GM06990 (cell line): ENCODE results near the gene CERS6.

Experiments
- DNase-seq: peaks from one replicate; pipeline ENCODE4 v3.0.0-alpha.2; 2011; ENCODE audit not compliant: insufficient read length; ENCODE audit errors: extremely low read depth
- H3K27me3 ChIP-seq: replicated peaks from 2 replicates; pipeline ENCODE4 v1.6.0; 2011; ENCODE audit warnings: low read length; ENCODE audit not compliant: control insufficient read depth, insufficient read depth
- H3K36me3 ChIP-seq: 2 replicates; pipeline ENCODE4 v1.5.1; 2011; ENCODE audit warnings: low read length; ENCODE audit not compliant: control insufficient read depth, insufficient read depth
- H3K4me3 ChIP-seq: replicated peaks from 2 replicates; pipeline ENCODE4 v1.5.1; 2011; ENCODE audit warnings: low read depth, mild to moderate bottlenecking, control low read depth, low read length
- CTCF ChIP-seq: IDR thresholded peaks from 2 replicates; pipeline ENCODE4 v1.5.1; 2011; ENCODE audit warnings: low read length, control low read depth, mild to moderate bottlenecking, inconsistent platforms; ENCODE audit not compliant: insufficient read depth, poor library complexity, severe bottlenecking

The CERS6 gene

GRCh38 chr2:168679081-168679480, 223.0 kb downstream of the CERS6 start:
- DNase-seq, result no peak
- Histone ChIP-seq H3K36me3 (no peaks in the 10 kb centered on the region; the same call in 1 of the 2 replicates), H3K27me3 (no peaks in the 10 kb centered on the region), H3K4me3 (no peak overlapping the region)
- no peak for TF ChIP-seq CTCF

GRCh38 chr2:168679741-168680310, 223.8 kb downstream of the CERS6 start:
- no peak for TF ChIP-seq CTCF
- Histone ChIP-seq H3K36me3 (no peaks in the 10 kb centered on the region; the same call in 1 of the 2 replicates), H3K27me3 (no peaks in the 10 kb centered on the region), H3K4me3 (no peak overlapping the region)
- no peak for DNase-seq

GRCh38 chr2:168683996-168684395, 227.9 kb downstream of the CERS6 start:
- H3K4me3 ChIP-seq, result no peak overlapping the region
- no peak for TF ChIP-seq CTCF
- H3K36me3 ChIP-seq, result no peaks in the 10 kb centered on the region; the same call in 1 of the 2 replicates

GRCh38 chr2:168684921-168685599, 229.0 kb downstream of the CERS6 start:
- TF ChIP-seq CTCF, result no peak
- Histone ChIP-seq H3K4me3 (no peak overlapping the region), H3K27me3 (no peaks in the 10 kb centered on the region), H3K36me3 (no peaks in the 10 kb centered on the region; the same call in 1 of the 2 replicates)
- DNase-seq, result no peak

More at GRCh38 chr2:168683996-168684395, 227.9 kb downstream of the CERS6 start:
- H3K27me3 ChIP-seq, result no peaks in the 10 kb centered on the region
- DNase-seq, result no peak

GRCh38 chr2:168685600-168686451, 229.8 kb downstream of the CERS6 start:
- DNase-seq, result no peak
- Histone ChIP-seq H3K4me3 (no peak overlapping the region), H3K27me3 (no peaks in the 10 kb centered on the region), H3K36me3 (no peaks in the 10 kb centered on the region; the same call in 1 of the 2 replicates)
- TF ChIP-seq CTCF, result no peak
